ENCODE data around the gene FLCN. TPM values are rescaled to one million over a fixed set of nuclear protein-coding genes. Genes with fewer than 3 reads are reported as not detected.
A peak's percentile ranks its signal among the peaks of the same experiment; 100 is the strongest.

FLCN gene
- total and polyA plus RNA-seq, 2 of the 13 experiments (the other 11 are each of a cell fraction or from before 2014, with no cell fraction given) = 16.6 to 24.9 TPM

DNA sequence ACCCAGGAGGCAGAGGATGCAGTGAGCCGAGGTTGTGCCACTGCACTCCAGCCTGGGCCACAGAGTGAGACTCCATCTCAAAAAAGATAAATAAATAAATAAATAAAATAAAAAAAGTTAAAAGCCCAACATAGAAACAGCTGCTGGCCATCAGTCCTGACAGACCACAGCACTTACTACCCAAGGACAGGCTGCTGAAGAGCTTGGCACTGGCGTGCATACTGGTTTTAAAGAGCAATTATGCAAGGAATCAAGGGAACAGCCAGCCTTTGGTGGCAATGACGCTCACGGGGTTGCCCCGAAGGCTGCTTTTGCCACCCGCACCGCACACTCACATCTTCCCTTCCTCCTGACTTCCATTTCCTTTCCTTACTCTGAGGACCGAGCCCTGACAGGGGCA lies 35.1 kb downstream of the FLCN start:
- H3K4me3 ChIP-seq (replicated peaks in 1 of 3; ENCODE audit: insufficient read depth in 1 of 3, low read depth in 2 of 3, low read length in 3 of 3) = no peak overlapping the region
- in situ Hi-C loops (cut with HindIII; ENCODE audit: extremely low pct_ligation_motif_present, low pct_unique_long_range_greater_than_20kb) = no loop called here
- no peaks in the 10 kb centered on the region; a peak in 1 of 5 replicates for H3K27me3 ChIP-seq (ENCODE audit: control insufficient read depth in 1 of 2, insufficient read depth in 2 of 2, low read length in 2 of 2)
- no peak overlapping the region for H2AFZ ChIP-seq (ENCODE audit: low read length)
- peaks cover 13 to 22% of the 10 kb centered on the region in 2 experiments; a peak in 4 of 5 replicates for H3K36me3 ChIP-seq (replicated peaks in 1 of 2; ENCODE audit: control insufficient read depth in 1 of 2, insufficient read depth in 2 of 2, low read length in 2 of 2)
- no peaks in the 10 kb centered on the region for H3K9me3 ChIP-seq (ENCODE audit: low read length)
- FAIRE-seq = no peak
- no peak for DNase-seq (ENCODE audit: low spot score)
- POLR2A ChIA-PET = no interaction called here
- H4K20me1 ChIP-seq (ENCODE audit: insufficient read depth, low read length) = no peaks in the 10 kb centered on the region
- no peak overlapping the region for H3K4me2 ChIP-seq (ENCODE audit: low read depth, low read length)
- no peak overlapping the region for H3K27ac ChIP-seq (ENCODE audit: extremely low read length, insufficient read depth, low read length)
- CTCF ChIA-PET (ENCODE audit: low intra/inter-chr PET ratio, low total read pairs) = no interaction called here
- no peak for TF ChIP-seq TARDBP (CRISPR knock-in tag; IDR thresholded peaks at IDR 0.05)
- TF ChIP-seq, protein P1, sequence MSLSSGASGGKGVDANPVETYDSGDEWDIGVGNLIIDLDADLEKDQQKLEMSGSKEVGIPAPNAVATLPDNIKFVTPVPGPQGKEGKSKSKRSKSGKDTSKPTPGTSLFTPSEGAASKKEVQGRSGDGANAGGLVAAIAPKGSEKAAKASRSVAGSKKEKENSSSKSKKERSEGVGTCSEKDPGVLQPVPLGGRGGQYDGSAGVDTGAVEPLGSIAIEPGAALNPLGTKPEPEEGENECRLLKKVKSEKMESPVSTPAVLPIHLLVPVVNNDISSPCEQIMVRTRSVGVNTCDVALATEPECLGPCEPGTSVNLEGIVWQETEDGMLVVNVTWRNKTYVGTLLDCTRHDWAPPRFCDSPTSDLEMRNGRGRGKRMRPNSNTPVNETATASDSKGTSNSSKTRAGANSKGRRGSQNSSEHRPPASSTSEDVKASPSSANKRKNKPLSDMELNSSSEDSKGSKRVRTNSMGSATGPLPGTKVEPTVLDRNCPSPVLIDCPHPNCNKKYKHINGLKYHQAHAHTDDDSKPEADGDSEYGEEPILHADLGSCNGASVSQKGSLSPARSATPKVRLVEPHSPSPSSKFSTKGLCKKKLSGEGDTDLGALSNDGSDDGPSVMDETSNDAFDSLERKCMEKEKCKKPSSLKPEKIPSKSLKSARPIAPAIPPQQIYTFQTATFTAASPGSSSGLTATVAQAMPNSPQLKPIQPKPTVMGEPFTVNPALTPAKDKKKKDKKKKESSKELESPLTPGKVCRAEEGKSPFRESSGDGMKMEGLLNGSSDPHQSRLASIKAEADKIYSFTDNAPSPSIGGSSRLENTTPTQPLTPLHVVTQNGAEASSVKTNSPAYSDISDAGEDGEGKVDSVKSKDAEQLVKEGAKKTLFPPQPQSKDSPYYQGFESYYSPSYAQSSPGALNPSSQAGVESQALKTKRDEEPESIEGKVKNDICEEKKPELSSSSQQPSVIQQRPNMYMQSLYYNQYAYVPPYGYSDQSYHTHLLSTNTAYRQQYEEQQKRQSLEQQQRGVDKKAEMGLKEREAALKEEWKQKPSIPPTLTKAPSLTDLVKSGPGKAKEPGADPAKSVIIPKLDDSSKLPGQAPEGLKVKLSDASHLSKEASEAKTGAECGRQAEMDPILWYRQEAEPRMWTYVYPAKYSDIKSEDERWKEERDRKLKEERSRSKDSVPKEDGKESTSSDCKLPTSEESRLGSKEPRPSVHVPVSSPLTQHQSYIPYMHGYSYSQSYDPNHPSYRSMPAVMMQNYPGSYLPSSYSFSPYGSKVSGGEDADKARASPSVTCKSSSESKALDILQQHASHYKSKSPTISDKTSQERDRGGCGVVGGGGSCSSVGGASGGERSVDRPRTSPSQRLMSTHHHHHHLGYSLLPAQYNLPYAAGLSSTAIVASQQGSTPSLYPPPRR (CRISPR knock-in tag; IDR thresholded peaks at IDR 0.05; ENCODE audit: borderline replicate concordance) = no peak
- 0 out of 4 replicates have a peak, but pooled peaks of 1 of the 2 experiments have one; percentile 10 for TF ChIP-seq POLR2A (IDR thresholded peaks at IDR 0.05; ENCODE audit: insufficient read depth in 1 of 2, low read depth in 2 of 2, low read length in 2 of 2)
- intact Hi-C loops (cut with micrococcal nuclease; ENCODE audit: unreplicated experiment) = loop anchor here (10.0 kb wide), 1 partner anchor 113 kb away; no protein-coding TSS in a partner anchor
- WGBS (ENCODE audit: low lambda C conversion rate) = 95% methylated on average over 8 of the region's 8 CpGs
- no TSS peak for BruUV-seq (replicated peaks)
- peaks cover 23% of the 10 kb centered on the region for H3K79me2 ChIP-seq (ENCODE audit: insufficient read depth, low read length)
- H3K4me1 ChIP-seq (ENCODE audit: insufficient read depth, low read length) = peaks cover 35% of the 10 kb centered on the region
- ATAC-seq = no peak
- H3K9ac ChIP-seq (ENCODE audit: insufficient read depth, low read depth, low read length) = no peak overlapping the region

- no TSS peak for BruUV-seq (replicated peaks)
- no peaks in the 10 kb centered on the region; a peak in 1 of 5 replicates for H3K27me3 ChIP-seq (ENCODE audit: control insufficient read depth in 1 of 2, insufficient read depth in 2 of 2, low read length in 2 of 2)
- no peak for DNase-seq (ENCODE audit: low spot score)
- no peak for TF ChIP-seq FOSL1 (CRISPR knock-in tag; IDR thresholded peaks at IDR 0.05; ENCODE audit: borderline replicate concordance)
- TF ChIP-seq EZH2 (conservative IDR thresholded peaks at IDR 0.05; ENCODE audit: low read depth, low read length) = no peak
- no peak for TF ChIP-seq THRA (CRISPR knock-in tag; IDR thresholded peaks at IDR 0.05; ENCODE audit: borderline replicate concordance)
- no peak for TF ChIP-seq ZNF558 (CRISPR knock-in tag; IDR thresholded peaks at IDR 0.05; ENCODE audit: borderline replicate concordance)
- no peak overlapping the region for H2AFZ ChIP-seq (ENCODE audit: low read length)
- H3K4me3 ChIP-seq (replicated peaks in 1 of 3; ENCODE audit: insufficient read depth in 1 of 3, low read depth in 2 of 3, low read length in 3 of 3) = no peak overlapping the region
- H3K36me3 ChIP-seq (replicated peaks in 1 of 2; ENCODE audit: control insufficient read depth in 1 of 2, insufficient read depth in 2 of 2, low read length in 2 of 2) = peaks cover 13 to 22% of the 10 kb centered on the region in 2 experiments; a peak in 4 of 5 replicates
- ChIA-PET CTCF (ENCODE audit: low intra/inter-chr PET ratio, low total read pairs) (no interaction called here), POLR2A (no interaction called here)
- no peak for FAIRE-seq
- ATAC-seq = no peak
- H3K9me3 ChIP-seq (ENCODE audit: low read length) = no peaks in the 10 kb centered on the region
- no peak overlapping the region for H3K4me2 ChIP-seq (ENCODE audit: low read depth, low read length)
- WGBS (ENCODE audit: low lambda C conversion rate) = 91% methylated on average over 10 of the region's 10 CpGs
- intact Hi-C loops (cut with micrococcal nuclease; ENCODE audit: unreplicated experiment) (loop anchor here (10.0 kb wide), 1 partner anchor 114 kb away; no protein-coding TSS in a partner anchor), in situ Hi-C loops (cut with HindIII; ENCODE audit: extremely low pct_ligation_motif_present, low pct_unique_long_range_greater_than_20kb) (no loop called here)
- no peaks in the 10 kb centered on the region for H4K20me1 ChIP-seq (ENCODE audit: insufficient read depth, low read length)
- H3K4me1 ChIP-seq (ENCODE audit: insufficient read depth, low read length) = peaks cover 29% of the 10 kb centered on the region
- no peak overlapping the region for H3K9ac ChIP-seq (ENCODE audit: insufficient read depth, low read depth, low read length)
- peaks cover 23% of the 10 kb centered on the region for H3K79me2 ChIP-seq (ENCODE audit: insufficient read depth, low read length)
- H3K27ac ChIP-seq (ENCODE audit: extremely low read length, insufficient read depth, low read length) = no peak overlapping the region
These were observed 35.7 kb downstream of the FLCN start for GRCh38 chr17:17201271-17201670.
